Epithelial cell of proximal tubule (primary cell): ENCODE measurements around the gene NMT2. TPM values are rescaled to one million over a fixed set of nuclear protein-coding genes. Genes with fewer than 3 reads are reported as not detected.

Experiments
- DNase-seq: peaks from one replicate; pipeline ENCODE4 v3.0.0-alpha.2; 2011; ENCODE audit warnings: low read depth
- H3K4me3 ChIP-seq: 2 replicates; pipeline ENCODE4 v1.5.1; 2011; ENCODE audit warnings: low read depth, mild to moderate bottlenecking, low read length
- total RNA-seq: library from RNA; depleted of rRNA; stranded (reverse); fragments of >200 nt; gene quantifications from 2 replicates; pipeline ENCODE4 v1.2.3, GENCODE V29; 2015
- TF ChIP-seq, protein P1 (sequence below): conservative IDR thresholded peaks from 2 replicates; pipeline ENCODE4 v1.5.1; 2012; ENCODE audit warnings: low read depth, mild to moderate bottlenecking, low read length

Gene NMT2
- total RNA-seq, 1 donor from 2014 or later: 28.5 TPM

DNA sequence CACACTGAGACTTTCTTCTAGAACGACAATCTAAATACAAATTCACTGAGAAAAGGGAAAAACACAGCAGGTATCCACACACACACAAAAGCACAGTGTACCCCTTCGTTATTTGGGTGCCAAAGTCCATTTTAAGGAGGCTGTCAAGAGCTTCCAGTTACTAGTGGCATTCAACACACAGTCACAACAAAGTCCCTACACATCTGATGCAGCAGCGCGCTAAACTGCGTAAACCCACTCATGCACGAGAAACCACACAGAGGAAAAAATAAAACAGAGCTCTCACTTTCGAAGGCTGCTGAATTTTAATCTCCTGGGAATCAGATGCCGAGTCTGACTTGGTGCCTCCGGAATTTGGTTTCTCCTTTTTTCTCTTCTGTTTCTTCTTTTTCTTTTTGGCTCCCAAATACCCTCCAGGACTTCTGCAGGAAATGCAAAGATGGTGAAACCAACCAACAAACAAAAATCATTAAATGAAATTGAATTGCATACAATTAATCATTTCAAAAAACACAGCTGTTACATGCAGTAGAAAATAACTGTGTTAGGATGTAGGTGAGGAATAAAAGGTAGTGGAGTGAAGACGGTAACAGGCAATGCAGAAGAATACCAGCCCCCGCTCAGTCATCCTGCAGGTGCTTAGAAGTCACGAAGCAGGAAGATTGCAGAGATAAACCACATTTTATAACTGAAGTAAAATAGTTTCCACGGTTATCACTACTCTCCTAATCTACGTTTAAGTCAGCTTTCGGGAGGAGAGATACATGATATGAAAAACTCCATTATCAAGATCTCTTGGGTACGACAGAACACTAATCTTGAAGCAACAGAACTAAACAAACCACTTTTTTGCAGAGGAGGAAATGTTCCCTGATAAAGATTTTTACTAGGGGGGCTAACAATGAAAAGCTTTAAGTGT is 27.1 kb downstream of the NMT2 start:
- DNase-seq: no peak
- no peak overlapping the region for H3K4me3 ChIP-seq
- TF ChIP-seq, protein P1, sequence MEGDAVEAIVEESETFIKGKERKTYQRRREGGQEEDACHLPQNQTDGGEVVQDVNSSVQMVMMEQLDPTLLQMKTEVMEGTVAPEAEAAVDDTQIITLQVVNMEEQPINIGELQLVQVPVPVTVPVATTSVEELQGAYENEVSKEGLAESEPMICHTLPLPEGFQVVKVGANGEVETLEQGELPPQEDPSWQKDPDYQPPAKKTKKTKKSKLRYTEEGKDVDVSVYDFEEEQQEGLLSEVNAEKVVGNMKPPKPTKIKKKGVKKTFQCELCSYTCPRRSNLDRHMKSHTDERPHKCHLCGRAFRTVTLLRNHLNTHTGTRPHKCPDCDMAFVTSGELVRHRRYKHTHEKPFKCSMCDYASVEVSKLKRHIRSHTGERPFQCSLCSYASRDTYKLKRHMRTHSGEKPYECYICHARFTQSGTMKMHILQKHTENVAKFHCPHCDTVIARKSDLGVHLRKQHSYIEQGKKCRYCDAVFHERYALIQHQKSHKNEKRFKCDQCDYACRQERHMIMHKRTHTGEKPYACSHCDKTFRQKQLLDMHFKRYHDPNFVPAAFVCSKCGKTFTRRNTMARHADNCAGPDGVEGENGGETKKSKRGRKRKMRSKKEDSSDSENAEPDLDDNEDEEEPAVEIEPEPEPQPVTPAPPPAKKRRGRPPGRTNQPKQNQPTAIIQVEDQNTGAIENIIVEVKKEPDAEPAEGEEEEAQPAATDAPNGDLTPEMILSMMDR: no peak

DNA sequence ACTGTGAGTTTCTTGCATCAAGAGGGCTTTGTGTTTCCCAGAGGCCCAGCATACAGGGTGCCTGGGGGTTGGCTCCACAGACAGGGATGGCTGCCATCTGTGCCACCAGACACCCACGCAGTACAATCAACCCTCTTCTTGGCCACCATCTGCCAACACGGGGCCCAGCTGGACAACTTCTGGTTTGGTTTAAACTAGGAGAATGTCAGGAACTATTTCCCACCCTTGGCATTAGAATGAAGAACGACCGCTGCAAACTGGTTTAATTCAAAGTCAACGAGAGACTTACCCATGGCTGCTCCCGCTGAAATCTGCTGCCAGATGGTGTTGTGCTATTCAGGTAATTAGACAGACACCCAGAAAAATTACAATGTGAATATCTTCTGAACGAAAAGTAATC is 27.8 kb downstream of the NMT2 start:
- H3K4me3 ChIP-seq: no peak overlapping the region
- TF ChIP-seq, protein P1: no peak
- DNase-seq: no peak

DNA sequence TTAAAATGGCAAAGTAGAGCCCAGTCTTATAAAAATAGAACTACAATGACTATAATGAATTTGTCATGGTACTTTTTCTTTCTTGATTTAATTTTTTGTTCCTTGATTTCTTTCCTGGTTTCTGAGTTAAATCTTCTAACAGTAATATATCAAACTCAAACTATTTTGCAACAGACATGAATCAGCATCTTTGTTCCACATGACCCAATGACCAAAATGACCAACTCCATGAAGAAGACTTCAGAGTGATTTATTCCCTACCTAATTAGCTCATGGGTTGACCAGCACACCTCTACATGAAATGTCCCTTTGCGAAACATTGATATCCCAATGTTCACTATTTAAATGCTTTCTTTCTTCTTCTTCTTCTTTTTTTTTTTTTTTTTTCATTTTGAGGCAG is 30.9 kb downstream of the NMT2 start:
- TF ChIP-seq, protein P1: no peak
- peak; percentile 29 for DNase-seq
- H3K4me3 ChIP-seq: no peak overlapping the region

DNA sequence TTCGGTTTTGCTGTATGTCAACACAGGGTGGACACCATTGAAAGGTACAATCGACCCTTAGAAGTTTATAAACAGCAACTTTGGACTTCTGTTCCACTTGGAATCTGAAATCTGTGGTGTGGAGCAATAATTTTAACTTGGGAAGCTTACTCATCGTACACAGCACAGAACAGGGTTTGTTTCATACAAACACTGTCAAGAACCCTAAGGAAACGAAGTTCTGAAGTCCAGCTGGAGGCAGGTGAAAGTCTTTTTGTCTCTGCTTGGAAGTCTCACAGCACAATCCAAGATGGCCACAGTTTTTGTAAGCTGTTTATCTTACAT is 31.5 kb downstream of the NMT2 start:
- no peak for DNase-seq
- H3K4me3 ChIP-seq: no peak overlapping the region
- TF ChIP-seq, protein P1: no peak

DNA sequence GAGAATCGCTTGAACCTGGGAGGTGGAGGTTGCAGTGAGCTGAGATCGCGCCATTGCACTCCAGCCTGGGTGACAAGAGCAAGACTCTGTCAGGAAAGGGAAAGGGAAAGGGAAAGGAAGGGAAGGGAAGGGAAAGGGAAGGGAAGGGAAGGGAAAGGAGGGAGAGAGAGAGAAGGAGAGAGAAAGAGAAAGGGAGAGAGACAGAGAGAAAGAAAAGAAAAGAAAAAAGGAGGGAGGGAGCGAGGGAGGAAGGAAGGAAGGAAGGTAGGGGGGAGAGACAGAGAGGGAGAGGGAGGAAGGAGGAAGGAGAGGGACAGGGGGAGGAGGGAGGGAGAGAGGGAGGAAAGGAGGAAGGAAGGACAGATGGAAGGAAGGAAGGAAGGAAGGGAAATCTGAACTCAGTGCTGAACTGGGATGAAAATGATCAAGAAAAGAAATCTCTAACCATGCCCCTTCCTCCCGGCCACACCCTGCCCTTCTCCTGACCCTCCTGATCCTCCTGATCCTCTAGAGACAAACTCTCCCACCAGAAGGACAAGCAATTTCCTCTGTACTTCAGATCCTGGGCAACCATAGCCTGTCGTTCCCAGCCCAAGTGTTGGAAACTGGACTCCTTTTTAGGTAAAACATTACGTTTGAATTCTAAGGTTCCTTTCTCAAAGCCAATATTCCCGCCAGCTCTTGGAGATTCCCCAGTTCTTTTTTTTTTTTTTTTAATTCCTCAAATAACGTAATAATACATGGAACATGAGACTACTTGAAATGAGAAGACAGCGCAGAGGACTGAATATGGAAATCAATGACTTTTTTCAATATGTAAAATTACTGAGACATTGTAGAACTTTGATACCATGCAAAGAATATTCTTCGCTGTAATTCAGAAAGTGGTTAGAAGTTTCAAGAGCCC is 32.1 kb downstream of the NMT2 start:
- TF ChIP-seq, protein P1: no peak

DNA sequence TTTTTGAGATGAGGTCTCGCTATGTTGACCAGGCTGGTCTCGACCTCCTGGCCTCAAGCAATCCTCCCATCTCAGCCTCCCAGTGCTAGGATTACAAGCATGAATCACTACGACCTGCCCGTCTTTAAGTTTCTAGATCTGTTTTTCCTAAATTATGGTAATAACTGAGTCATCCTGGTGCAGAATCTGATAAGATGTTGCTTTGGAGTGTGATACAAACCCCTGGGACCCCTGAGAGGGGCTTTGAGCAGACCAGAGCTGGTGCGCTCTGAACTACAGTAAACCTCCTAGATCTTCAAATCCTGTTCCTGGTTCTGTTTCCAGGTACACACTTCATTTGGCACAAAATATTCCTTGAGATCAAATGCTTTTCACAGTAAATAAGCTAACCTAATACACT is 37.2 kb downstream of the NMT2 start:
- TF ChIP-seq, protein P1: no peak
- H3K4me3 ChIP-seq: no peak overlapping the region
- no peak for DNase-seq

More for the DNA sequence above, 32.1 kb downstream of the NMT2 start:
- no peak overlapping the region for H3K4me3 ChIP-seq
- DNase-seq: no peak
